PC-3 (cell line): ENCODE measurements around the gene USP1.

Source experiments
- CTCF ChIP-seq: fragments of 300-600 bp; sonication (generic); conservative IDR thresholded peaks from 2 replicates; pipeline ENCODE4 v1.5.1; 2017; ENCODE audit warnings: antibody characterized with exemption, low read depth, mild to moderate bottlenecking, low read length
- EZH2 ChIP-seq: fragments of 300-600 bp; sonication (generic); IDR thresholded peaks from one replicate; pipeline ENCODE4 v1.6.1; 2017; ENCODE audit warnings: antibody characterized with exemption, mild to moderate bottlenecking, low read length; ENCODE audit not compliant: unreplicated experiment

- TF ChIP-seq EZH2 (no peak), CTCF (no peak)
Observed at GRCh38 chr1:62462370-62462769, 25.5 kb downstream of the USP1 start.
